GM21723 (cell line): ENCODE data around the gene FBXO3.
A peak's percentile ranks its signal among the peaks of the same experiment; 100 is the strongest.

Source experiments
- ATAC-seq: cut with Tn5 transposase; IDR thresholded peaks from one replicate; pipeline ENCODE4 v1.9.1; 2021; ENCODE audit warnings: mild to moderate bottlenecking, moderate library complexity; ENCODE audit not compliant: unreplicated experiment

Gene FBXO3

DNA sequence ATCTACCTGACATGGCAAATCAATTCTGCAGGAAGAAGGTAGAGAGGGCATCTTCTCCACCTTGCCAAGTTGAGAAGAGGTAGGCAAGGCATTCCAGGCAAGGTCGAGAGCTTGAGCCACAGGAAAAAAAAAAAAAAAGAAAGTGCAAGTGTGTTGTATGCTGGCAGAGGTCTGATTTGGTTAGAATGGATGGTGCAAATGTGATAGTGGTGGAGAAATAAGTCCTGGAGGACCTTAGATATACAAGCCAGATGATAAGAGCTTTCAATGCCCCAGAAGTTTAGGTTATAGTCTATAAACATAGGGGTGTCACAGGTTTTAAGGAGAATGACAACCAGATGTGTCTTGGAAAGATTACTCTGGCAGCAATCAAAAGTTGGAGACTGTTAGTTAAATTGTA is 1.4 kb downstream of the FBXO3 start:
- no peak for ATAC-seq

DNA sequence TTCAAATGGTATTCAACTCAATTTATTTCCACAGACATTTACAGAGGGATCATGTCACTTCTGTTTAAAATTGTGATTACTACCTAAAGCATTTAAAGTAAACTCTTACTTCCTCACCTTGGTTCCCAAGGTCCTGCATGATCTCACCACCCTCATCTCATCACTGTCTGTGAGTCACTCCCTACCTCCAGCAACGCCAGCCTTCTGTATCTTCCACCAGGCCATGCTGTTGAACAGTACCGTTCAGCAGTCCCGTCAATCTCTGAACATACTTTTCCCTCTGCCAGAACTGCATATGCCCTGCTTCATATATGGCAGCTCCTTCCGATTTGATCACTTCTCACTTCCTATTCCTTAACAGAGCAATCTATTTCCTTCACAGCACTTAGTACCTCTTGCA is 2.0 kb downstream of the FBXO3 start:
- ATAC-seq: no peak

DNA sequence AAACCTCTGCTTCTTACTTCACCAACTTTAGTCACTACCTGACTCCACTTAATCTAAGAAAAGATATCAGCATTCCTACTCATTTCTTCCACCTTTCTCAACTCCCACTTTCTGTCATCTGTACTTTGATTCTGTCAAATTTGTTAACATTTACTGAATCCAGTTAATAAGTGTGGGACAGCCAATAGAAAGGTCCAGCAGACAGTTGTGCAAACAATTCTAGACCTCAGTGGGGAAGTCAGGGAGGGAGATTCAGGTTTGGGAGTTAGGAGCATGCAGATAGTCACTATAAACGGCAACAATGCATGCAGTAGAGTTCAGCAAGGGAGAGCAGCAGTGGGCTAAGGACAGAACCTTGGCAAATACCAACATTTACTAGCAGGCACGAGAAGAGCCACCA is 4.1 kb downstream of the FBXO3 start:
- no peak for ATAC-seq

DNA sequence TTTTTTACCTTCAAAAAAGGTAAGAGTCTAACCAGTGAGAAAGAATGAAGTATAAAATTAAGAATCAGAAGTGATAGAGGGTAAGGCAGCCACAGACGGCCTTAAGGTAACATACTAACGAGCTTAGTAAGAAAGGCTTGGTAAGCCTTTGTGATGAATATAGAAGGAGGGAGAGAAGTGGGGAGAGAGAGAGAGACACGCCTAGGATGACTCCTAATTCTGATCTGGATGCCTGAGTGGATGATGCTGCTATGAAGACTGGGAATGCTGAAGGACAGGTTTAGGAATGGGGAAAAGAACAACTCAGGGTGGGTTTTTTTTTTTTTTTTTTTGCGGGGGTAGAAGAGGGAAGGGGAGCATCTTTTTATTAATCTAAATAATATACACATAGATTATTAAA is 4.8 kb downstream of the FBXO3 start:
- ATAC-seq: no peak

DNA sequence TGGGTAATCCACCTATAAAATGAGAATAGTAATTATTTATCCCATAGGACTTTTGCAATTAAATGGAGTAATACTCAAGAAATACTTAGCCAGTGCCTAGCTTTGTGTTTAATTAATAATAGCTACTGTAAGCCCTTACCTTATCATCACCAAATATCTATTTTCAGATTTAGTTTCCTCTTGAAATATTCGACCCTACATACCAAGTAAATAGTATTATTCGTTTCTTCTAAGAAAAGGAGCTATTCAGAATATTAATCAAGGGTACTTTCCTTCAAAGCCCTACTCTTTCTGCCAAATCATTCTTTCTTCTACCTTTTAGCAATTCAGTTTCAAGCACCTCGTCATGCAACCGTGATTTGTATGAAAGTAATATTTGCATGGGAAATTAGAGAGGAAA is 6.7 kb downstream of the FBXO3 start:
- no peak for ATAC-seq

DNA sequence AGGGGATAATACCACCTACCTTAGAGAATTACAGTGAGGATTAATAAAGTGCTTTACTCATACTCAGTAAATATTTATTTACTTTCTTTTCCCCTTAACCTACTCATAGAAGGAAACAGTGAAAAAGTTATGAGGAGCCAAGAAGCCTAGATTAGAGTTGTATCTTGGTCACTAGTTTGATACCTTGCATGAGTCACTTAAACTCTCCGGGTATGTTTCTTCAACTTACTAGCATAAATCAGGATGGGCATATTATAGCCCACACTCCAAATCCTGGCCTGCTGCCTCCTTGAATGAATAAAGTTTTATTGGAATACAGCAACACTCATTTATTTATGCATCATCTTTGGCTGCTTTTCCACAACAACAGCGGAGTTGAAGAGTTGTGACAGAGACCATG is 8.2 kb downstream of the FBXO3 start:
- ATAC-seq: no peak

DNA sequence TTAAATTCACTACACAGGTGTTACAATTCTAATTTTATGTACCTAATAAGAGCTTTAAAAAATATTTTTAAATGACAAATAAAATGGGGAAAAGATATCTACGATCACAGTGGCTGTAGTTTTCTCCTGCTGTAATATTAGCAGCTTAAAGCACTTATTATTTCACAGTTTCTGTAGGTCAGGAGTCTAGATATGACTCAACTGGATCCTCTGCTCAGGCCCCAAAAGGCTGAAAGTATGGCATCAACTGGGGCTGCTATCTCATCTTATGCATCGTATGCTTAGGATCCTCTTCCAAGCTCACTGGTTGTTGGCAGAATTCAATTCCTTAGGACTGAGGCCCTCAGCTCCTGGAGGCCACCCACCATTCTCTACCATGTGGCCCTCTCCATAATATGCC is 12.8 kb downstream of the FBXO3 start:
- peak; percentile 81 for ATAC-seq

DNA sequence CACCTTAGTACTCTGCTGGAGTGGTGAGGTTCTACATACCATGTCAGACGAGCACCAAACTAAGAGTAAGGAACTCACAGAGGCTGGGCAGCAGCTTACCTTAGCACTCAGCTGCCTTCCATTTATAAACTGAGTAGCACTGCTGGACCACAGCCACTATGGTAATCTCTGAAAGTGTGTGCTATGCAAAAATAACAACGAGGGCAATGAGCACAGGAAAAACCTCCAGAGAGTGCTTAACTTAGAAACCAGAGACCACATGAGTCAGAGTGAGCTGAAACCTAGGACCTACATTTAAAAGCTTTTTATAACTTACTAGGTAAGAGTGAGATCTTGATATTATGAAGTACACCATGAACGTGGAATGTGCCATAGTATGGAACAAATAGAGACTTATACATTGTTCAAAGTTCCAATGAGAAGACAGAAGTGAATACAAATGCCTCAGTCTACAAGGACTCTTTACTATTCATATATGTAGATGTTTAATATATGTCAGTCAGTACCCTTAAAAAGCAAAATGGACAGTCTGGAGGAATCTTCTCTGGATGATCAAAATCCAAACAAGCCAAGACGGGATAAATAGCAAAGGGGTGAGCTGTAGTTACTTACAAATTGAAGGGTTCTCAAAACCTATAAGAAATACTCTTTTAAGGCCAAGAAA is 20.9 kb downstream of the FBXO3 start:
- ATAC-seq: peak; percentile 99

DNA sequence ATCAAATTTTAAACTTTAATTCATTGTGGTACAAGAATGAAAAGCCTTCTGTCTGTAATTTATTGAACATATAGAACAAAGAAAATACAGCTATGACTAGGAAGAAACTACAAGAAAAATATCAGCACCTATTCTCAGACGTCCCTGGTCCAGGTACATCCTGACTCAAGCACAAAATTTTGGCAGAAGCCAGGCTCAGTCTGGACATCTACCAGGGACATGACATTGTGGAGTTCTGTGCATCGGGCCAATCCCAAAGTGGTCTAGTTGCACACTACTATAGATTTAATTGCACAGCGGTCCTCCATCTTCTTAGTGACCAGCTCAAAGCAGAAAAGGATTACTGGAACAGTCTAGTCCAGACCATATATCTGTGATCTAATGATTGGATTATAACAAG is 22.4 kb downstream of the FBXO3 start:
- no peak for ATAC-seq

DNA sequence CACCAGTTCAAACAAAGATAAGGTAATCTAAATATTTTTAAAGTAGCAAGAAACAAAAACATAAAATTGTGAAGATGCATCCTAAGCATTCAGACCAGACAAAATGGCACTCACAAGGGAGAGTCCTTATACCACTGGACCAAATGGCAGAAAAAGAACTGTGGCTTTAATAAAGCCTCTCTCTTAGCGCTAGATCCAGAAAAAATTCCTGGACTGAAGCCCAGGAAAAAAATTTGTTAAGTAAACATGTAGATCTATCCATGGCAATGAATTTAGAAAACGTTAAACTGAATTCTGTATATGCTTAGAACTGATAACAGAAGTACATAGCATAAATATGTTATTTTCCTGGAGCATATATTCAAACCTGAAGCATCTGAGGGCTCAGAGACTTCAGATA is 26.3 kb downstream of the FBXO3 start:
- ATAC-seq: no peak

DNA sequence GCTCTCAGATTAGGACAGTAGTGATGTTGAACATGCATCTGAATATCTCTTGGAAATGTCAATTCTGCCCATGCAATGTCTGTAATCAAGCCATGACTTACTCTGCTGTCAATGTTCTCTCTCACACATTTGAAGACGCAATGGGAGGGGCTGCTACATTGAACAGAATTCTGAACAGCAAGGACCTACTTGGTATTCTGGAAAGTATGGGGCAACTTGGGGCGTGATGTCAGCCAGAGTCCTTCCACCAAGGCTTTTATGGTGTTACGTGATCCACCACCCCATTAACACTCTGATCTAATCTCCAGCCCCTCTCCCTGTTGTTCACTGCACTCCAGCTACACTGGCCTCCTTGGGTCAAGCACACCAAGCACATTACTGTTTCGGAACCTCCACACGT is 31.0 kb downstream of the FBXO3 start:
- ATAC-seq: no peak

DNA sequence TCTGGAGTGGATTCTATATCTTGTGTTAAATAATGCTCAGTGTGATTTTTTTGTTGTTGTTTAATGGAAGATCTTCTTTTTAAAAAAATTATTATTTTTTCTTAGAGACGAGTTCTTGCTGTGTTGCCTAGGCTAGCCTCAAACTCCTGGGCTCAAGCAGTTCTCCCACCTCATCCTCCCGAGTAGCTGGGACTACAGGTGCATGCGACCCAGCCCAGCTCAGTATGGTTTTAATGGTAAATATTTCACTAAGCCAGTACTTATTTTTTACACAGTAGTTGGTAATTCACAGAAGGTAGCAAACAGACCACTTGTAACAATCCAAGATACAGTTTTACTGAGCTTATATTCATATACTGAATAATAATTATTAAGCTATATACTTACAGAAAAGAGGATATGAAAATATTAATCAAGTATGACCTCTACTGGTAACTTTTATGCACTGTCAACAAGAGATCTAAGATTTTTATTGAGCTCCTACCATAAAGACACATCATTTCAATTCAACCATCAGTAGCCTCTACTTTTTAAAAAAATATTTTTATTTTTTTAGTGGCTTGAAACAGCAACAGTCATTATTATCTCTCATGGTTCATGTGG is 32.0 kb downstream of the FBXO3 start:
- ATAC-seq: no peak

DNA sequence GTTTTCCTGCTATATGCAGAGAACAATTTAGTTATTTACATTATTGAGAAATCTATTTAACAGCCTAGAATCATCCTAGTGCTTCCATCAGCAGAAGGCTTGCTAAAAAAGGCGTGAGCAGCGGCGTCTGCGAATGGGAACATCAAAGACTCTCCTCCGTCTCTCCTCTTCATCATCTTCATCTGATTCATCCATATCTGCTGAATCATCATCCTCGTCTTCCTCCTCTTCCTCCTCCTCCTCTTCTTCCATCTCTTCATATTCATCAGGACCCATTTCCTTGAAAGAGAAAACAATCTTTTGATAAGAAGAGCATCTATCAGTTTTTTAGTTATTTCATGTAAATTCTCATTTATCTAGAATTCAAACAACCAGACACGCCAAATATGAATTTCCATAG is 32.5 kb downstream of the FBXO3 start:
- ATAC-seq: no peak

DNA sequence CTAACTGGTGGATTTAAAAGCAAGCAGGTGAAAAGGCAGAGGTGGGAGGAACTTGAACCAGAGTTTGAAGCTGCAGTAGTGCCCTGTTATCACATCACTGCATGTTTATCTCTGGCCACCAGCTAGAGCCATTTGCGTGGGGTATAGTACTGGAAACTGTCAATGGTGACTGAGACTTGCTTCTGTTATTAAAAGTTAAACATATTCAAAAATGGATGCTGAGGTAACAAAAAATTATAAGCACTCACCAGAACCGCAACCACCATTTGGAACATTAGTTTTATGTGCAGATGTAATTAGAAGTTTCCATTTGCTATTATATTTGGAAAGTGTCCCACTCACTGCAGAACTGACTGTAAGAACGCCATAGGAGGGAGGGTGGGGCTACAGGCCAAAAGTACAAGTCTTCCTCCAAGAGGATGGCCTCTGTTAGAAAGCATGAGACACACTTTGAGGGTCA is 36.9 kb downstream of the FBXO3 start:
- no peak for ATAC-seq

DNA sequence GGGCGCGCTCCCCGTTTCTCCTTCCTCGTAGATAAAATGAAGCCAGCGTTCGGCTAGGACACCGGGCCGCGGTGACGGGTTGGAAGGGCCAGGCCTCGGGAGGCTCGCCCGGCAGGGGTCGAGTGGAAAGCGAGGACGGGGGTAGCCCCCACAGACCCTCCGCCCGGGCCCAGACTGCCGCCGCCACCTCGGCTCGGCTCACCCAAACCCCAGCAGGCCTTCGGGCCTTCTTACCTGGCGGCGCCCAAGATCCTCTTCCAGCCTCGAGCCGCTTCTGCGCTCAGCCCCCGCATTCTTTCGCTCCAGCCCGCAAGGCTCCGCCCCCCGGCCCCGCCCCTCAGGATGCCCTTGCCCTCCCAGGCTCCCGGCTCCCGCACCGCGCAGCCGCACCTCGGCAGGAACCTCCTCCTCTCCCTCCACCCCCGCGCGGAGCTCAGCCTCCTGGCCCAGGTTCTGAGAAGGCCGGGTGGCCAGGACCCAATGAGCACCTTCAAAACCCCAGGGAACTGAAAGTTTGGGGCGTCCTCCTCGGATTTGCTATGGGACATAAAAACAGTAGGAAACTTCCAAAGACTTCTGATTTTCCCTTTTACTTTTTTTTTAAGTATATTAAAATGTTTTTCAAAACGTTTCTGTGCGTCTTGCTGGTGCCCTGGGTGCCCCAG is 38.0 kb downstream of the FBXO3 start, which contains the start of gene CD59:
TSS of gene CD59 (minus strand) at position 276 of the 665 bp plus-strand sequence. CDS start 13,978 bp downstream, outside the sequence.
- peak; percentile 69 for ATAC-seq

DNA sequence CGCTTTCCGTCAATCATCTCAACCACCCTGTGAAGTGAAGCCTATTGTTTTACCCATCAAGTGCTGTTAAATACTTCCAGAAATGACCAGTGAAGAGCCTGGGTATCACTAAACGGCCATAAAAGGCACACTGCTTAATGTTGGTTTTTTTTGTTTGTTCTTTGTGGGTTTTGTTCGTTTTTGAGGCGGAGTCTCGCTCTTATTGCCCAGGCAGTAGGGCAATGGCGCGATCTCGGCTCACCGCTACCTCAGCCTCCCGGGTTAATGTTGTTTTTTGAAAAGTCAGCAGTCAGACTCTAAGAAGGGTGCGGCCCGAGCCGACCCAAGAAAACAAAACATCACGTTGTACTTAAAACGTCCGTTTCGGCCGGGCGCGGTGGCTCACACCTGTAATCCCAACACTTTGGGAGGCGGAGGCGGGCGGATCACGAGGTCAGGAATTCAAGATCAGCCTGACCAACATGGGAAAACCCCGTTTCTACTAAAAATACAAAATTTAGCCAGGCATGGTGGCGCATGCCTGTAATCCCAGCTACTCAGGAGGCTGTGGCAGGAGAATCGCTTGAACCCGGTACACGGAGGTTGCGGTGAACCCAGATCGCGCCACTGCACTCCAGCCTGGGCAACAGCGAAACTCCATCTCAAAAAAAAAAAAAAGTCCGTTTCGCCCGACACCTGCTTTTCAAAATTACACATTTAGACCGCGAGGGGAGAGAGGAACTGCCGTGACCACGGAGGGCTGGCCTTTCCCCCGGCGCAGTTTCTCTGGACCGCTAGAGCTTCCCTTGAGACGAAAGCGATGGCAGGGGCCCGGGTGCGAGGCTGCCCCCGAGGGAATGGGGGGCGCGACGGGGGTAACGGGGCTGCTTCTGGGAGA is 38.8 kb downstream of the FBXO3 start:
- ATAC-seq: peak; percentile 52

DNA sequence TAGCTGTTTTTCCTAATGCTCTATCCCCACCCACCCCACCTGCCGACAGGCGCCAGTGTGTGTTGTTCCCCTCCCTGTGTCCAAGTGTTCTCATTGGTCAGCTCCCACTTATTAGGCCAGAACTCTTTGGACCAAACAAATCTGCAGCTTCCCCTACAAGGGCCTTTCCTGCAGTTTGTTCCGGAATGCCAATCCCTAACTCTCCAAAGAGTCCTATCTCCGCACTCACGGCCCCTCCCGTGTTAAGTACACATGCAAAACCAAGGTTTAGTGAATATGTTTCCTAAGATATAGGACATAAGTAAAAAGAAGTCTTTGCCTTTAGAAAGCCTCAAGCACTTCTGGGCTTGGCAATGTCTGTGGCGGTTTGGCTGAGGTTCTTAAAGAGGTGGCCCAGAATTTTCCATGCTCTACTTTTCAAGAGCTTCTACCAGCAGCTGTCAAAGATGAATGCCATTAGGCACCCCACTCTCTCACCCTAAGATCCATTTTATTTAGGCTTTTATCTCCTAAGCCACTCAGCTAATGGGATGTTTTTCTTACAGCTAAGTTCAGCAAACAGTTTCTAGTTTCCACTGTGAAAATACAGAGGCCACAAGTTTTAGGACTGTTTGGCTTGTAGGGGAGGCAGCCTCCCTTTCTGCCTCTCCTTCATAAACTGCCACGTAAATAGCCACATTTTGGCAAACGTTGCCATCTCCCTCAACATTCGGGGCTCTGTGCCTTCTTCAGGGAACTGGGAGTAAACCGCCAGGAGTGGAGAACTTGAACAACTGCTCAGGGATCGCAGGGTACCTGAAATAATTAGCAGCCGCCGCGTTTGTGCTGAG is 39.7 kb downstream of the FBXO3 start:
- no peak for ATAC-seq

DNA sequence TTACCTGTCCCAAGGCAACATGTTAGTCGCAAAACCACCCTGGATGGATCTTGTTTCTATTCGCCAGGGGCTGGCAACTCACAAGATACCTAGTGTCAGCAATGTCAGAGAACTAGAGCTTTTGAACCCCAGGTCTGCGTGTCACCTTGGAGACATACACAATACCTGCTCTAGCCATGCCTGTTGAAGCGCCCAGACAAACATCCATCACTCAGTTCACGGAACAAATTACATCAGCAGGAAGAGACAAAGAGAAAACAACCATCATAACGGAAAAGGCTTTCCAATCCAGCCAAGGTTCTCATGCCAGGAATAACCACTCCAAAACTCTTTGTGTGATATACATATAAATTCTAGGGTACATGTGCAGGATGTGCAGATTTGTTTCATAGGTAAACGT is 40.3 kb downstream of the FBXO3 start:
- no peak for ATAC-seq

DNA sequence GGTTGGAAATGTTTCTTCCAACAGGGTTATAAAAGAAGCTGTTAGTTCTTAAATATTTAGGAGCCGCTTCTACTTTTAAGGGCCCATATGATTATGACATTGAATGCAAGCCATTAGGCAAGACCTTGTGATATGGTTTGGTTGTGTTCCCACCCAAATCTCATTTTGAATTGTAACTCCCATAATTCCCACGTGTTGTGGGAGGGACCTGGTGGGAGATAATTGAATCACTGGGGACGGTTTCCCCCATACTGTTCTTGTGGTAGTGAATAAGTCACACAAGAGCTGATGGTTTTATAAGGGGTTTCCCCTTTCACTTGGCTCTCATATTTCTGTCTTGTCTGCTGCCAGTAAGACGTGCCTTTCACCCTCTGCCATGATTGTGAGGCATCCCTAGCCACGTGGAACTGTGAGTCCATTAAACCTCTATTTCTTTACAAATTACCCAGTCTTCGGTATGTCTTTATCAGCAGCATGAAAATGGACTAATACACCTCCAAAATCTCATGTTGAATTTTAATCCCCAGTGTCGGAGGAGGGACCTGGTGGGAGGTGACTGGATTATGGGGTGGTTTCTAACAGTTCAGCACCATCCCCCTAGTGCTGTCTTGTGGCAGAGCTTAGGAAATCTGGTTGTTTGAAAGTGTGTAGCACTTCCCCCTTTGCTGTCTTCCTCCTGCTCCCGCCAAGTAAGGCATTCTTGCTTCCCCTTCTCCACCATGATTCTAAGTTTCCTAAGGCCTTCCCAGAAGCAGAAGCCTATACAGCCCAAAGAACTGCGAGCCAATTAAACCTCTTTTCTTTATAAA is 42.4 kb downstream of the FBXO3 start:
- ATAC-seq: no peak

DNA sequence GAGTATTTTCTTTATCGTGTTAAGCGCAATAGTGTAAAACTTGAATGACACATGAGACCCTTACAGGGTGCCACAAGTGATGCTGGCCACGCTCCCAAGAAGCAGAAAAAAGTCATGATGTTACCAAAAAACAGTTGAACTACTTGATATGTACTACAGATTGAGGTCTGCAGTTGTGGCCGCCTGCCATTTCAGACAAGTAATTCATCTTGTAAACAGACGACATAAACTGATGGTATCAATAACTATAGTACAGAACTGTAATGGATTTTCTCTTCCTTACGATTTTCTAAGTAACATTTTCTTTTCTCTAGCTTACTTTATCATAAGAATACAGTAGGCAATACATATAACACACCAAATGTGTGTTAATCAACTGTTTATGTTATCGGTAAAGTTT is 43.6 kb downstream of the FBXO3 start:
- ATAC-seq: no peak
